Suprapubic skin (tissue), 4 donors: Measurements from ENCODE around the gene MFAP1.
"Not testable (repeated sequence)": the region's sequence is repeated elsewhere in the genome, so short reads cannot be mapped to it uniquely, and the experiment has no call there.

ENCODE experiments used
- EP300 ChIP-seq: sonication (generic); formaldehyde crosslinking; IDR thresholded peaks from one replicate; pipeline ENCODE4 v1.6.1; 2017; ENCODE audit warnings: antibody characterized with exemption
- POLR2A ChIP-seq, 2 donors: fragments of 450-650 bp; IDR thresholded peaks; one replicate each; pipeline ENCODE4 v1.6.1; 2017; ENCODE audit warnings: antibody characterized with exemption in 2 of 2, mild to moderate bottlenecking in 2 of 2, moderate library complexity in 2 of 2
- POLR2AphosphoS5 ChIP-seq, 3 donors: sonication (generic); formaldehyde crosslinking; IDR thresholded peaks; one replicate each; pipeline ENCODE4 v1.6.1; 2017; ENCODE audit warnings: antibody characterized with exemption in 3 of 3
- TF ChIP-seq, protein P1 (sequence below), 2 donors: fragments of 200-600 bp in 1 of 2; fragments of 450-650 bp in 1 of 2; sonication (generic) in 1 of 2; IDR thresholded peaks; one replicate each; pipeline ENCODE4 v1.5.1; 2016 to 2019; ENCODE audit warnings: antibody characterized with exemption in 2 of 2, mild to moderate bottlenecking in 1 of 2, moderate library complexity in 1 of 2

DNA sequence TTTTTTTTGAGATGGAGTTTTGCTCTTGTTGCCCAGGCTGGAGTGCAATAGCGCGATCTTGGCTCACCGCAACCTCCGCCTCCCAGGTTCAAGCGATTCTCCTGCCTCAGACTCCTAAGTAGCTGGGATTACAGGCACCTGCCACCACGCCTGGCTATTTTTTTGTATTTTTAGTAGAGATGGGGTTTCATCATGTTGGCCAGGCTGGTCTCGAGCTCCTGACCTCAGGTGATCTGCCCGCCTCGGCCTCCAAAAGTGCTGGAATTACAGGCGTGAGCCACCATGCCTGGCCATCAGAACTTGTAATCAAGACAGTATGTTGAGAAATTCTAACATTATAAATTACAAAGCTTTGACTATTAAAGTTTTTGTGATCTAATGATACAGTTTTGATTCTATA, 42.1 kb upstream of the MFAP1 start:
- TF ChIP-seq, protein P1, sequence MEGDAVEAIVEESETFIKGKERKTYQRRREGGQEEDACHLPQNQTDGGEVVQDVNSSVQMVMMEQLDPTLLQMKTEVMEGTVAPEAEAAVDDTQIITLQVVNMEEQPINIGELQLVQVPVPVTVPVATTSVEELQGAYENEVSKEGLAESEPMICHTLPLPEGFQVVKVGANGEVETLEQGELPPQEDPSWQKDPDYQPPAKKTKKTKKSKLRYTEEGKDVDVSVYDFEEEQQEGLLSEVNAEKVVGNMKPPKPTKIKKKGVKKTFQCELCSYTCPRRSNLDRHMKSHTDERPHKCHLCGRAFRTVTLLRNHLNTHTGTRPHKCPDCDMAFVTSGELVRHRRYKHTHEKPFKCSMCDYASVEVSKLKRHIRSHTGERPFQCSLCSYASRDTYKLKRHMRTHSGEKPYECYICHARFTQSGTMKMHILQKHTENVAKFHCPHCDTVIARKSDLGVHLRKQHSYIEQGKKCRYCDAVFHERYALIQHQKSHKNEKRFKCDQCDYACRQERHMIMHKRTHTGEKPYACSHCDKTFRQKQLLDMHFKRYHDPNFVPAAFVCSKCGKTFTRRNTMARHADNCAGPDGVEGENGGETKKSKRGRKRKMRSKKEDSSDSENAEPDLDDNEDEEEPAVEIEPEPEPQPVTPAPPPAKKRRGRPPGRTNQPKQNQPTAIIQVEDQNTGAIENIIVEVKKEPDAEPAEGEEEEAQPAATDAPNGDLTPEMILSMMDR (IDR thresholded peaks at IDR 0.05): not testable (repeated sequence)
- TF ChIP-seq POLR2AphosphoS5 (IDR thresholded peaks at IDR 0.05); POLR2A (IDR thresholded peaks at IDR 0.05); EP300: not testable (repeated sequence)
